LoVo (cell line): ENCODE results near the gene TTLL3.
"Not testable (repeated sequence)": the region's sequence is repeated elsewhere in the genome, so short reads cannot be mapped to it uniquely, and the experiment has no call there.

Source experiments
- DNase-seq: peaks from one replicate; pipeline ENCODE4 v3.0.0-alpha.2; 2016; ENCODE audit warnings: low spot score

Gene TTLL3

GRCh38 chr3:9838856-9839255 is 28.8 kb downstream of the TTLL3 start:
- DNase-seq, result no peak

- no peak for DNase-seq
Measured at GRCh38 chr3:9841015-9841414, 31.0 kb downstream of the TTLL3 start.

GRCh38 chr3:9843715-9844438 is 33.8 kb downstream of the TTLL3 start, which contains the start of gene RPUSD3:
TSS of gene RPUSD3 (minus strand) at chr3:9844008. CDS start at chr3:9843990, 18 bp downstream.
- peak; percentile 93 for DNase-seq

GRCh38 chr3:9846231-9846630 is 36.2 kb downstream of the TTLL3 start:
- no peak for DNase-seq

- no peak for DNase-seq
Measured at GRCh38 chr3:9846931-9847488, 36.9 kb downstream of the TTLL3 start.

- DNase-seq, result not testable (repeated sequence)
Measured at GRCh38 chr3:9847870-9848269, 37.8 kb downstream of the TTLL3 start.

GRCh38 chr3:9848860-9849259 is 38.8 kb downstream of the TTLL3 start:
- peak; percentile 26 for DNase-seq

- not testable (repeated sequence) for DNase-seq
Measured at GRCh38 chr3:9851383-9851782, 41.3 kb downstream of the TTLL3 start.

GRCh38 chr3:9851926-9852325 is 41.9 kb downstream of the TTLL3 start:
- not testable (repeated sequence) for DNase-seq

- no peak for DNase-seq
Measured at GRCh38 chr3:9852528-9852927, 42.5 kb downstream of the TTLL3 start.

GRCh38 chr3:9854291-9854940 is 44.4 kb downstream of the TTLL3 start:
- DNase-seq, result not testable (repeated sequence)

- no peak for DNase-seq
Measured at GRCh38 chr3:9855594-9855993, 45.5 kb downstream of the TTLL3 start.

GRCh38 chr3:9859530-9860025 is 49.5 kb downstream of the TTLL3 start:
- no peak for DNase-seq

GRCh38 chr3:9861201-9861600 is 51.1 kb downstream of the TTLL3 start:
- DNase-seq, result no peak

- no peak for DNase-seq
Measured at GRCh38 chr3:9861626-9862130, 51.6 kb downstream of the TTLL3 start.

GRCh38 chr3:9862391-9863057 is 52.5 kb downstream of the TTLL3 start:
- peak; percentile 59 for DNase-seq

GRCh38 chr3:9863058-9863772 is 53.2 kb downstream of the TTLL3 start:
- no peak for DNase-seq

- no peak for DNase-seq
Measured at GRCh38 chr3:9864200-9864927, 54.3 kb downstream of the TTLL3 start.

GRCh38 chr3:9865125-9865637 is 55.1 kb downstream of the TTLL3 start:
- not testable (repeated sequence) for DNase-seq

- DNase-seq, result no peak
Measured at GRCh38 chr3:9866639-9867038, 56.6 kb downstream of the TTLL3 start.

- no peak for DNase-seq
Measured at GRCh38 chr3:9867106-9867505, 57.0 kb downstream of the TTLL3 start.
